A673 (cell line): ENCODE results near the gene ELP5. TPM values are rescaled to one million over a fixed set of nuclear protein-coding genes. Genes with fewer than 3 reads are reported as not detected.
A peak's percentile ranks its signal among the peaks of the same experiment; 100 is the strongest.

Experiments
- BruUV-seq: library from RNA; stranded (reverse); fragments of 400-500 nt; replicated peaks from 2 replicates; lab custom pipeline; 2021; lab: Mats Ljungman, UMichigan
- CTCF ChIA-PET: fragments of 300-600 bp; sonication (Branson Sonifier 250); formaldehyde crosslinking; loops from one replicate; lab custom pipeline; 2022; ENCODE audit warnings: antibody characterized with exemption; lab: Charles Lee
- POLR2A ChIA-PET: fragments of 300-600 bp; sonication (Branson Sonifier 250); formaldehyde crosslinking; loops from one replicate; lab custom pipeline; 2022; ENCODE audit warnings: antibody characterized with exemption; ENCODE audit not compliant: low non-redundant PET; lab: Charles Lee
- DNase-seq: peaks from one replicate; pipeline ENCODE4 v3.0.0-alpha.2; 2015; ENCODE audit warnings: low spot score
- H3K27ac ChIP-seq: fragments of 200-600 bp; sonication (generic); 2 replicates; pipeline ENCODE4 v1.5.1; 2016; ENCODE audit warnings: mixed run types, low read depth, mild to moderate bottlenecking, mixed read lengths, antibody characterized with exemption, low read length; ENCODE audit not compliant: poor library complexity, severe bottlenecking
- H3K27me3 ChIP-seq: fragments of 200-600 bp; sonication (generic); replicated peaks from 2 replicates; pipeline ENCODE4 v1.6.1; 2017; ENCODE audit warnings: mixed run types, low read depth, mild to moderate bottlenecking, mixed read lengths, antibody characterized with exemption, low read length; ENCODE audit not compliant: insufficient read depth, poor library complexity
- H3K36me3 ChIP-seq: fragments of 200-600 bp; sonication (generic); 2 replicates; pipeline ENCODE4 v1.6.1; 2016; ENCODE audit warnings: mixed run types, mild to moderate bottlenecking, mixed read lengths, antibody characterized with exemption, low read length; ENCODE audit not compliant: insufficient read depth, poor library complexity, severe bottlenecking
- H3K4me1 ChIP-seq: fragments of 200-600 bp; sonication (generic); 2 replicates; pipeline ENCODE4 v1.6.1; 2017; ENCODE audit warnings: mixed run types, mild to moderate bottlenecking, mixed read lengths, antibody characterized with exemption, low read length; ENCODE audit not compliant: insufficient read depth, poor library complexity, severe bottlenecking
- H3K4me3 ChIP-seq: fragments of 200-600 bp; sonication (generic); 2 replicates; pipeline ENCODE4 v1.5.1; 2016; ENCODE audit warnings: low read depth, mixed run types, mild to moderate bottlenecking, mixed read lengths, low read length; ENCODE audit not compliant: poor library complexity, severe bottlenecking
- H3K9me3 ChIP-seq: fragments of 200-600 bp; sonication (generic); 2 replicates; pipeline ENCODE4 v1.6.1; 2016; ENCODE audit warnings: mixed run types, low read depth, mild to moderate bottlenecking, mixed read lengths, antibody characterized with exemption, low read length; ENCODE audit not compliant: poor library complexity, severe bottlenecking
- CTCF ChIP-seq: fragments of 300-800, 200-600 bp; sonication (generic); conservative IDR thresholded peaks from 2 replicates; pipeline ENCODE4 v1.5.1; 2017; ENCODE audit warnings: low read depth, mild to moderate bottlenecking, antibody characterized with exemption, low read length, moderate library complexity, mixed read lengths
- EZH2 ChIP-seq: fragments of 200-600 bp; sonication (generic); IDR thresholded peaks from 2 replicates; pipeline ENCODE4 v1.6.1; 2017; ENCODE audit warnings: borderline replicate concordance, low read depth, mild to moderate bottlenecking, mixed read lengths, antibody characterized with exemption, low read length; ENCODE audit not compliant: poor library complexity, severe bottlenecking
- intact Hi-C: fragments of 100-400 bp; cut with micrococcal nuclease; formaldehyde crosslinking; loops from one replicate; pipeline ENCODE4 v1.10.0; 2022; ENCODE audit not compliant: unreplicated experiment
- total RNA-seq: library from RNA; stranded (reverse); gene quantifications from 2 replicates; pipeline ENCODE4 v1.2.3, GENCODE V29; 2021

Gene ELP5
- total RNA-seq, 1 experiment from 2014 or later = 128 TPM

GRCh38 chr17:7279448-7279847 lies 27.4 kb downstream of the ELP5 start:
- DNase-seq = no peak
- Histone ChIP-seq H3K36me3 (no peaks in the 10 kb centered on the region), H3K9me3 (no peaks in the 10 kb centered on the region), H3K4me1 (peaks cover 18% of the 10 kb centered on the region), H3K27ac (no peak overlapping the region), H3K4me3 (no peak overlapping the region), H3K27me3 (no peaks in the 10 kb centered on the region)
- intact Hi-C loops = no loop called here
- no TSS peak for BruUV-seq
- ChIA-PET POLR2A (no interaction called here), CTCF (interaction anchor here (1.0 kb wide), 1 partner anchor 17 kb away, joined by 4 read pairs; no protein-coding TSS in a partner anchor)
- TF ChIP-seq EZH2 = no peak
- no peak for TF ChIP-seq CTCF

GRCh38 chr17:7280519-7281073 lies 28.6 kb downstream of the ELP5 start:
- peak overlapping the region; percentile 48 for H3K27ac ChIP-seq
- no peaks in the 10 kb centered on the region for H3K9me3 ChIP-seq
- POLR2A ChIA-PET = no interaction called here
- CTCF ChIA-PET = interaction anchor here (0.5 to 2.4 kb wide), 3 partner anchors 16 to 318 kb away, joined by 3 to 30 read pairs (median 7); no protein-coding TSS in a partner anchor
- intact Hi-C loops = loop anchor here (1.0 kb wide), 3 partner anchors 16 to 66 kb away; partner anchors contain the start of gene NEURL4
- no TSS peak for BruUV-seq
- H3K4me1 ChIP-seq = peaks cover 18% of the 10 kb centered on the region
- no peaks in the 10 kb centered on the region for H3K27me3 ChIP-seq
- peak; percentile 90 for DNase-seq
- H3K4me3 ChIP-seq = peak overlapping the region; percentile 55
- H3K36me3 ChIP-seq = no peaks in the 10 kb centered on the region
- no peak for TF ChIP-seq EZH2
- TF ChIP-seq CTCF = peak; percentile 94

- Histone ChIP-seq H3K4me3 (peak within 1 kb of the TSS; percentile 55), H3K27ac (peak within 1 kb of the TSS; percentile 50), H3K9me3 (no peaks in the 10 kb centered on the region), H3K27me3 (no peaks in the 10 kb centered on the region), H3K4me1 (peaks cover 18% of the 10 kb centered on the region), H3K36me3 (no peaks in the 10 kb centered on the region)
- ChIA-PET POLR2A (interaction anchor here (0.7 kb wide), 1 partner anchor 11 kb away, joined by 21 read pairs; no protein-coding TSS in a partner anchor), CTCF (interaction anchor here (0.5 to 2.4 kb wide), 5 partner anchors 15 to 436 kb away, joined by 3 to 30 read pairs (median 4); partner anchors contain the start of gene DNAH2)
- DNase-seq = peak; percentile 98
- intact Hi-C loops = loop anchor here (1.0 kb wide), 1 partner anchor 15 kb away; no protein-coding TSS in a partner anchor
- TF ChIP-seq CTCF (no peak), EZH2 (no peak)
- no TSS peak for BruUV-seq
Observed at GRCh38 chr17:7281074-7281952, 29.3 kb downstream of the ELP5 start, which contains the start of gene SLC2A4. Gene SLC2A4, plus strand, starts transcription at chr17:7281718. Its CDS starts 217 bp downstream, at chr17:7281935.
